EL (cell line): ENCODE measurements around the gene GRAMD1B.
A peak's percentile ranks its signal among the peaks of the same experiment; 100 is the strongest.
"Not testable (repeated sequence)": the region's sequence is repeated elsewhere in the genome, so short reads cannot be mapped to it uniquely, and the experiment has no call there.

Experiments used
- DNase-seq: peaks from one replicate; pipeline ENCODE4 v3.0.0-alpha.2; 2016

GRAMD1B gene

GRCh38 chr11:123653827-123654565, 223.9 kb downstream of the GRAMD1B start:
- DNase-seq = peak; percentile 49

- peak; percentile 71 for DNase-seq
Observed at GRCh38 chr11:123654566-123655081, 224.6 kb downstream of the GRAMD1B start, which contains the start of gene SCN3B. Gene SCN3B (minus strand): TSS chr11:123654624. CDS start chr11:123653801, 823 bp downstream.

- no peak for DNase-seq
Observed at GRCh38 chr11:123659311-123659710, 229.2 kb downstream of the GRAMD1B start.

- DNase-seq = not testable (repeated sequence)
Observed at GRCh38 chr11:123659965-123660364, 229.9 kb downstream of the GRAMD1B start.

- DNase-seq = no peak
Observed at GRCh38 chr11:123665306-123665705, 235.2 kb downstream of the GRAMD1B start.

- DNase-seq = no peak
Observed at GRCh38 chr11:123670081-123670480, 240.0 kb downstream of the GRAMD1B start.

- no peak for DNase-seq
Observed at GRCh38 chr11:123671534-123671933, 241.5 kb downstream of the GRAMD1B start.

- no peak for DNase-seq
Observed at GRCh38 chr11:123672568-123672967, 242.5 kb downstream of the GRAMD1B start.

GRCh38 chr11:123674297-123674696, 244.2 kb downstream of the GRAMD1B start:
- DNase-seq = no peak
